ENCODE measurements around the gene CRACR2A. TPM values are rescaled to one million over a fixed set of nuclear protein-coding genes. Genes with fewer than 3 reads are reported as not detected.

Gene CRACR2A
- total RNA-seq, 2 experiments from 2014 or later: 28.2 to 31.1 TPM

DNA sequence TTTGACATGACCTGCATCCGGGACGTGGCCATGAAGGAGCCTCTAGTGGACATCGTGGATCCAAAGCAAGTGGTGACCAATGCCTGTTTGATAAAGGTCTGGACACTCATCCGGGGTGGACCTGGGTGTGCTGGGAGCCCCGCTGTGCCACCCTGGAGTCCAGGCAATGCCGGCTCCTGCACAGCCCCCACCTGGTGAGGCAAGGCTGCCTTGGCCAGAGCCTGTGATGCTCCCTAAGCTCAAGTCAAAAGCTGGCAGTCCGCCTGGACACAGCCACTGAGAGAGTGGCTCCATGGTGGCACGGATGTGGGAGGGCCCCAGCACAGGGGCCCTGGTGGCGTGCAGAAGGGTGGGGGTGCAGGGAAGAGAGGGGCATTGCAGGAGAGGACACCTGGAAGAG is 176.0 kb downstream of the CRACR2A start:
- POLR2A ChIA-PET: no interaction called here

DNA sequence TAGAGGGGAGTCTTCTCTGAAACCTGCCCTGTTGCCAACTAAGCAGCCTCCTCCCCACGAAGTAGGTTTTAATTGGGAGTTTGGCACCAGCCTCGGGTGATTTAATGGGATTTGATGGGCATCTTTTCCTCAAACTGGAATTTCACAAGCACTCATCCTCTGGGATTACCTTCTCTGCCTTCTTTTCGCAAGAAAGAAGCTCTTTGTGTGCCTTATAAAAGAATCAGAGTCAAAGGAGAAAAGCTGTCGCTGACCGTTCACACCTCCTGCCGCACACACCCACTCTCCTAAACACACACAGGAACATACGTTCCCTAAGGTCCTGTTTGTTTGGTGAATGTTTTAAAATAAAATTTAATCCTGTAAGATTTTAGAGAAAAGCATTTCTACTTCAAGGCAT is 177.9 kb downstream of the CRACR2A start:
- Histone ChIP-seq H3K4me1 (ENCODE audit: insufficient read depth, low read length, poor library complexity, severe bottlenecking) (no peaks in the 10 kb centered on the region), H3K36me3 (ENCODE audit: insufficient read depth, low read length) (no peaks in the 10 kb centered on the region), H2AFZ (ENCODE audit: low read length) (no peak overlapping the region), H3K4me2 (ENCODE audit: low read length) (no peak overlapping the region), H3K4me3 (ENCODE audit: low read depth, low read length, poor library complexity, severe bottlenecking) (no peak overlapping the region), H3K27ac (ENCODE audit: low read depth, low read length, poor library complexity, severe bottlenecking) (no peak overlapping the region), H4K20me1 (ENCODE audit: insufficient read depth, low read length) (no peaks in the 10 kb centered on the region), H3K9me3 (ENCODE audit: low read length) (no peaks in the 10 kb centered on the region), H3K9me2 (ENCODE audit: insufficient read depth, low read length) (no peaks in the 10 kb centered on the region), H3K79me2 (ENCODE audit: insufficient read depth, low read depth, low read length) (no peaks in the 10 kb centered on the region)
- intact Hi-C loops (cut with micrococcal nuclease; ENCODE audit: unreplicated experiment): no loop called here
- no TSS peak for BruUV-seq (replicated peaks)
- no peak for TF ChIP-seq EZH2phosphoT487 (IDR thresholded peaks at IDR 0.05; ENCODE audit: borderline replicate concordance, low read depth, low read length)
- TF ChIP-seq, protein P1, sequence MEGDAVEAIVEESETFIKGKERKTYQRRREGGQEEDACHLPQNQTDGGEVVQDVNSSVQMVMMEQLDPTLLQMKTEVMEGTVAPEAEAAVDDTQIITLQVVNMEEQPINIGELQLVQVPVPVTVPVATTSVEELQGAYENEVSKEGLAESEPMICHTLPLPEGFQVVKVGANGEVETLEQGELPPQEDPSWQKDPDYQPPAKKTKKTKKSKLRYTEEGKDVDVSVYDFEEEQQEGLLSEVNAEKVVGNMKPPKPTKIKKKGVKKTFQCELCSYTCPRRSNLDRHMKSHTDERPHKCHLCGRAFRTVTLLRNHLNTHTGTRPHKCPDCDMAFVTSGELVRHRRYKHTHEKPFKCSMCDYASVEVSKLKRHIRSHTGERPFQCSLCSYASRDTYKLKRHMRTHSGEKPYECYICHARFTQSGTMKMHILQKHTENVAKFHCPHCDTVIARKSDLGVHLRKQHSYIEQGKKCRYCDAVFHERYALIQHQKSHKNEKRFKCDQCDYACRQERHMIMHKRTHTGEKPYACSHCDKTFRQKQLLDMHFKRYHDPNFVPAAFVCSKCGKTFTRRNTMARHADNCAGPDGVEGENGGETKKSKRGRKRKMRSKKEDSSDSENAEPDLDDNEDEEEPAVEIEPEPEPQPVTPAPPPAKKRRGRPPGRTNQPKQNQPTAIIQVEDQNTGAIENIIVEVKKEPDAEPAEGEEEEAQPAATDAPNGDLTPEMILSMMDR (conservative IDR thresholded peaks at IDR 0.05; ENCODE audit: low read length): no peak
- POLR2A ChIA-PET: interaction anchor here (0.5 kb wide), 1 partner anchor 1381 kb away, joined by 3 read pairs; no protein-coding TSS in a partner anchor
- DNase-seq (ENCODE audit: low spot score): no peak
- CTCF ChIA-PET (ENCODE audit: unreplicated experiment): no interaction called here

More for the DNA sequence above, 176.0 kb downstream of the CRACR2A start:
- Histone ChIP-seq H3K27ac (ENCODE audit: low read depth, low read length, poor library complexity, severe bottlenecking) (no peak overlapping the region), H2AFZ (ENCODE audit: low read length) (no peak overlapping the region), H3K9me3 (ENCODE audit: low read length) (no peaks in the 10 kb centered on the region), H3K4me3 (ENCODE audit: low read depth, low read length, poor library complexity, severe bottlenecking) (no peak overlapping the region), H4K20me1 (ENCODE audit: insufficient read depth, low read length) (no peaks in the 10 kb centered on the region), H3K4me2 (ENCODE audit: low read length) (no peak overlapping the region), H3K4me1 (ENCODE audit: insufficient read depth, low read length, poor library complexity, severe bottlenecking) (no peaks in the 10 kb centered on the region), H3K9me2 (ENCODE audit: insufficient read depth, low read length) (no peaks in the 10 kb centered on the region), H3K79me2 (ENCODE audit: insufficient read depth, low read depth, low read length) (no peaks in the 10 kb centered on the region), H3K36me3 (ENCODE audit: insufficient read depth, low read length) (no peaks in the 10 kb centered on the region)
- CTCF ChIA-PET (ENCODE audit: unreplicated experiment): no interaction called here
- intact Hi-C loops (cut with micrococcal nuclease; ENCODE audit: unreplicated experiment): no loop called here
- DNase-seq (ENCODE audit: low spot score): no peak
- no TSS peak for BruUV-seq (replicated peaks)
- TF ChIP-seq EZH2phosphoT487 (IDR thresholded peaks at IDR 0.05; ENCODE audit: borderline replicate concordance, low read depth, low read length): no peak
- TF ChIP-seq, protein P1 (conservative IDR thresholded peaks at IDR 0.05; ENCODE audit: low read length): no peak

DNA sequence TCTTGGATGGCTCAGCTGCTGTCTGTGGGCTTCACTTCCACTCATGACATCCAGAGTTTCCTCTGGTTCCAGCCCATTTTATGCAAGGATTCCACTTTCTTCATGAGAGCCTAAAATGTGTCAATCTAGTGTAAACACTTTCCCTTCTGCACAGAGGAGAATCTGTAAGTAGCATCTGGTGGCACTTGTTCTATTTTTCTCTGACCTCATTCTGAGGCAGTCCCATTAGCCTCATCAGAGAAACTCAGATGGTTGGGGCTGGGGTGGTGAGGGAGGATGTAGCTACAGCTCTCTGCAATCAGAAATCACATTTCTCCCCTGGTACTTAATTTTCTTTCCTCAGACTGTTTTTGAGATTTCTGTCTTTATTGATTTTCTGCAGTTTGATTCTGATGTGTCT is 180.3 kb downstream of the CRACR2A start:
- no peak overlapping the region for H3K4me2 ChIP-seq (ENCODE audit: low read length)
- no peak overlapping the region for H3K4me3 ChIP-seq (ENCODE audit: low read depth, low read length, poor library complexity, severe bottlenecking)
- no peak overlapping the region for H2AFZ ChIP-seq (ENCODE audit: low read length)
- H3K36me3 ChIP-seq (ENCODE audit: insufficient read depth, low read length): no peaks in the 10 kb centered on the region
- H3K79me2 ChIP-seq (ENCODE audit: insufficient read depth, low read depth, low read length): no peaks in the 10 kb centered on the region
- no peaks in the 10 kb centered on the region for H3K4me1 ChIP-seq (ENCODE audit: insufficient read depth, low read length, poor library complexity, severe bottlenecking)
- H4K20me1 ChIP-seq (ENCODE audit: insufficient read depth, low read length): no peaks in the 10 kb centered on the region
- intact Hi-C loops (cut with micrococcal nuclease; ENCODE audit: unreplicated experiment): no loop called here
- no peaks in the 10 kb centered on the region for H3K9me3 ChIP-seq (ENCODE audit: low read length)
- CTCF ChIA-PET (ENCODE audit: unreplicated experiment): no interaction called here
- DNase-seq (ENCODE audit: low spot score): no peak
- H3K9me2 ChIP-seq (ENCODE audit: insufficient read depth, low read length): no peaks in the 10 kb centered on the region
- no TSS peak for BruUV-seq (replicated peaks)
- no peak overlapping the region for H3K27ac ChIP-seq (ENCODE audit: low read depth, low read length, poor library complexity, severe bottlenecking)
- POLR2A ChIA-PET: no interaction called here
- TF ChIP-seq, protein P1 (conservative IDR thresholded peaks at IDR 0.05; ENCODE audit: low read length): no peak
- no peak for TF ChIP-seq EZH2phosphoT487 (IDR thresholded peaks at IDR 0.05; ENCODE audit: borderline replicate concordance, low read depth, low read length)
